IMR-90 (cell line): ENCODE data around the gene CACNA2D3. TPM values are rescaled to one million over a fixed set of nuclear protein-coding genes. Genes with fewer than 3 reads are reported as not detected.

Experiments
- ATAC-seq: fragments of 200-7000 bp; cut with Tn5 transposase; 2 replicates; pipeline ENCODE4 v1.9.1; 2020; ENCODE audit warnings: low read depth, mild to moderate bottlenecking, moderate library complexity
- BruUV-seq: library from RNA; stranded (reverse); fragments of 400-500 nt; replicated peaks from 2 replicates; lab custom pipeline; 2021; lab: Mats Ljungman, UMichigan
- CTCF ChIA-PET: fragments of 300-600 bp; formaldehyde crosslinking; extraction: SDS; loops from one replicate; lab custom pipeline; 2021; ENCODE audit warnings: antibody characterized with exemption; lab: Yijun Ruan, JAX
- POLR2A ChIA-PET: fragments of 300-600 bp; sonication (Branson Sonifier 250); formaldehyde crosslinking; loops from one replicate; lab custom pipeline; 2022; ENCODE audit warnings: antibody characterized with exemption; ENCODE audit not compliant: unreplicated experiment; lab: Charles Lee
- DNase-seq: peaks from one replicate; pipeline ENCODE4 v3.0.0; 2013
- H2AFZ ChIP-seq: replicated peaks from 2 replicates; pipeline ENCODE3; 2013; ENCODE audit warnings: low read length, mild to moderate bottlenecking; ENCODE audit not compliant: poor library complexity
- H2AK5ac ChIP-seq: 2 replicates; pipeline ENCODE4 v1.6.1; 2013; ENCODE audit warnings: low read depth, low read length, inconsistent platforms
- H2AK9ac ChIP-seq: replicated peaks from 2 replicates; pipeline ENCODE3; 2013; ENCODE audit warnings: mild to moderate bottlenecking, low read depth, low read length, moderate library complexity; ENCODE audit not compliant: poor library complexity
- H2BK120ac ChIP-seq: 2 replicates; pipeline ENCODE4 v1.6.1; 2013; ENCODE audit warnings: low read depth, low read length, inconsistent platforms
- H2BK15ac ChIP-seq: 3 replicates; pipeline ENCODE4 v1.6.1; 2013; ENCODE audit warnings: low read depth, low read length, inconsistent platforms
- H2BK20ac ChIP-seq: 2 replicates; pipeline ENCODE4 v1.6.1; 2013; ENCODE audit warnings: low read depth, mild to moderate bottlenecking, inconsistent platforms, low read length, moderate library complexity
- H2BK5ac ChIP-seq: 2 replicates; pipeline ENCODE4 v1.6.1; 2013; ENCODE audit warnings: mild to moderate bottlenecking, low read depth, low read length, inconsistent platforms; ENCODE audit not compliant: poor library complexity, severe bottlenecking
- H3K14ac ChIP-seq: replicated peaks from 2 replicates; pipeline ENCODE4 v1.6.1; 2013; ENCODE audit warnings: low read depth, low read length, inconsistent platforms
- H3K18ac ChIP-seq: 2 replicates; pipeline ENCODE4 v1.6.1; 2013; ENCODE audit warnings: low read depth, low read length, control low read depth
- H3K23ac ChIP-seq: 2 replicates; pipeline ENCODE4 v1.6.1; 2013; ENCODE audit warnings: low read depth, low read length, inconsistent platforms
- H3K27ac ChIP-seq: 2 replicates; pipeline ENCODE4 v1.5.1; 2013; ENCODE audit warnings: mild to moderate bottlenecking, control low read depth, low read length; ENCODE audit not compliant: insufficient read depth
- H3K27me3 ChIP-seq: 2 replicates; pipeline ENCODE4 v1.6.1; 2013; ENCODE audit warnings: low read length; ENCODE audit not compliant: control insufficient read depth, insufficient read depth
- H3K36me3 ChIP-seq: 2 replicates; pipeline ENCODE4 v1.6.1; 2013; ENCODE audit warnings: low read length, mixed read lengths; ENCODE audit not compliant: control insufficient read depth, insufficient read depth
- H3K4ac ChIP-seq: 2 replicates; pipeline ENCODE4 v1.6.1; 2013; ENCODE audit warnings: low read depth, low read length, inconsistent platforms
- H3K4me1 ChIP-seq: 2 replicates; pipeline ENCODE4 v1.6.1; 2013; ENCODE audit warnings: low read length, mixed read lengths; ENCODE audit not compliant: control insufficient read depth, insufficient read depth
- H3K4me2 ChIP-seq: 2 replicates; pipeline ENCODE4 v1.6.1; 2013; ENCODE audit warnings: low read depth, mild to moderate bottlenecking, control low read depth, low read length, moderate library complexity
- H3K4me3 ChIP-seq: 2 replicates; pipeline ENCODE4 v1.5.1; 2013; ENCODE audit warnings: low read depth, mild to moderate bottlenecking, control low read depth, low read length, moderate library complexity; ENCODE audit not compliant: insufficient read depth
- H3K56ac ChIP-seq: 2 replicates; pipeline ENCODE4 v1.6.1; 2013; ENCODE audit warnings: low read length, inconsistent platforms; ENCODE audit not compliant: insufficient read depth; ENCODE audit errors: extremely low read depth
- H3K79me1 ChIP-seq, 2 experiments: 2 replicates each; pipeline ENCODE4 v1.6.1; 2013; ENCODE audit warnings: low read length in 2 of 2, inconsistent platforms in 1 of 2, low read depth in 1 of 2
- H3K9ac ChIP-seq: 2 replicates; pipeline ENCODE4 v1.6.1; 2013; ENCODE audit warnings: low read depth, low read length, control low read depth
- H3K9me1 ChIP-seq: 2 replicates; pipeline ENCODE4 v1.6.1; 2013; ENCODE audit warnings: low read length, inconsistent platforms; ENCODE audit not compliant: insufficient read depth
- H3K9me3 ChIP-seq: 2 replicates; pipeline ENCODE4 v1.6.1; 2013; ENCODE audit warnings: low read length; ENCODE audit not compliant: control insufficient read depth, insufficient read depth
- H4K20me1 ChIP-seq: 2 replicates; pipeline ENCODE4 v1.6.1; 2013; ENCODE audit warnings: low read length, inconsistent platforms; ENCODE audit not compliant: insufficient read depth
- H4K5ac ChIP-seq: 2 replicates; pipeline ENCODE4 v1.6.1; 2013; ENCODE audit warnings: mild to moderate bottlenecking, low read depth, low read length, control low read depth
- H4K8ac ChIP-seq, 2 experiments: 2 replicates each; pipeline ENCODE4 v1.6.1; 2013; ENCODE audit warnings: low read depth in 2 of 2, low read length in 2 of 2, control low read depth in 1 of 2, inconsistent platforms in 1 of 2
- H4K91ac ChIP-seq: 2 replicates; pipeline ENCODE4 v1.6.1; 2013; ENCODE audit warnings: low read depth, low read length, inconsistent platforms; ENCODE audit not compliant: insufficient read depth
- CHD1 ChIP-seq: IDR thresholded peaks from 2 replicates; pipeline ENCODE4 v1.6.1; 2012; ENCODE audit warnings: low read depth, low read length, improper control_type of control experiment
- MXI1 ChIP-seq: IDR thresholded peaks from 2 replicates; pipeline ENCODE4 v1.6.1; 2012; ENCODE audit warnings: low read depth, mild to moderate bottlenecking, low read length, moderate library complexity, borderline replicate concordance
- RFX5 ChIP-seq: IDR thresholded peaks from 2 replicates; pipeline ENCODE4 v1.8.0; 2012; ENCODE audit warnings: low read depth, mild to moderate bottlenecking, low read length, moderate library complexity
- SMC3 ChIP-seq: fragments of 150-350 bp; IDR thresholded peaks from 2 replicates; pipeline ENCODE4 v1.6.1; 2016; ENCODE audit warnings: low read depth, mild to moderate bottlenecking, antibody characterized with exemption, low read length, moderate library complexity
- WGBS, 2 experiments: methylation state at CpG; one replicate each; pipeline versions ENCODE4 v1.1.5 to v1.1.7; 2013; ENCODE audit warnings: missing lambda C conversion rate in 2 of 2; ENCODE audit not compliant: insufficient read length in 1 of 2; ENCODE audit errors: extremely low coverage in 2 of 2; 5-methylcytosine and 5-hydroxymethylcytosine counted together
- dilution Hi-C: fragments of 300-500 bp; cut with HindIII; formaldehyde crosslinking; loops from one replicate; pipeline ENCODE4 v1.14.3; 2018; ENCODE audit warnings: low sequenced_read_pairs; ENCODE audit not compliant: unreplicated experiment
- in situ Hi-C: fragments of 300-500 bp; cut with MboI; formaldehyde crosslinking; loops from 3 replicates; pipeline ENCODE4 v1.14.3; 2019; ENCODE audit warnings: low sequenced_read_pairs, inconsistent platforms, mixed read lengths
- intact Hi-C: fragments of 100-400 bp; cut with micrococcal nuclease; formaldehyde crosslinking; loops from 2 replicates; pipeline ENCODE4 v1.10.0; 2022
- polyA plus RNA-seq, 3 experiments: library from polyadenylated mRNA; depleted of rRNA; stranded (reverse); fragments of >200 nt; gene quantifications; 2 replicates each; pipeline ENCODE4 v1.2.3, GENCODE V29; 2012; ENCODE audit warnings: low replicate concordance in 1 of 3
- total RNA-seq: library from RNA; depleted of rRNA; stranded (reverse); fragments of >200 nt; gene quantifications from 2 replicates; pipeline ENCODE4 v1.2.3, GENCODE V29; 2012
- TF ChIP-seq, protein P1 (sequence below): fragments of 150-350 bp; IDR thresholded peaks from 2 replicates; pipeline ENCODE4 v1.6.1; 2017; ENCODE audit warnings: mild to moderate bottlenecking, antibody characterized with exemption, low read length, low read depth
- TF ChIP-seq, protein P2 (sequence below): conservative IDR thresholded peaks from 2 replicates; pipeline ENCODE4 v1.5.1; 2012; ENCODE audit warnings: mild to moderate bottlenecking, low read depth, low read length, improper control_type of control experiment

Gene CACNA2D3
- total and polyA plus RNA-seq, 2 of the 4 experiments (the other 2 are of a cell fraction), result 0.36 to 0.41 TPM

DNA sequence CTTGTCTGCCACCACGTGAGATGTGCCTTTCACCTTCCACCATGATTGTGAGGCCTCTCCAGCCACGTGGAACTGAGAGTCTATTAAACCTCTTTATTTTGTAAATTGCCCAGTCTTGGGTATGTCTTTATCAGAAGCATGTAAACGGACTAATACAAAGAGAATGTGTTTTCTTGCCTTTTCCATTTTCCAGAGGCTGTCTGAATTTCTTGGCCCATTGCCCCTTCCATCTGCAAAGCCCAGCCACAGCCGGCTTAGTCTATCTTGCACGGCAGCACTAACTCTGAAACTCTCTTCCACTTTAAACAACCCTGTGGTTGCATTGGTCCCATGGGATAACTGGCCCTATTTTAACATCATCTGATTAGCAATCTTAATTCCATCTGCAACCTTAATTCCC lies 590.2 kb downstream of the CACNA2D3 start:
- TF ChIP-seq RFX5, result no peak
- TF ChIP-seq MXI1, result no peak
- TF ChIP-seq, protein P1, sequence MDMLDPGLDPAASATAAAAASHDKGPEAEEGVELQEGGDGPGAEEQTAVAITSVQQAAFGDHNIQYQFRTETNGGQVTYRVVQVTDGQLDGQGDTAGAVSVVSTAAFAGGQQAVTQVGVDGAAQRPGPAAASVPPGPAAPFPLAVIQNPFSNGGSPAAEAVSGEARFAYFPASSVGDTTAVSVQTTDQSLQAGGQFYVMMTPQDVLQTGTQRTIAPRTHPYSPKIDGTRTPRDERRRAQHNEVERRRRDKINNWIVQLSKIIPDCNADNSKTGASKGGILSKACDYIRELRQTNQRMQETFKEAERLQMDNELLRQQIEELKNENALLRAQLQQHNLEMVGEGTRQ, result no peak
- TF ChIP-seq, protein P2, sequence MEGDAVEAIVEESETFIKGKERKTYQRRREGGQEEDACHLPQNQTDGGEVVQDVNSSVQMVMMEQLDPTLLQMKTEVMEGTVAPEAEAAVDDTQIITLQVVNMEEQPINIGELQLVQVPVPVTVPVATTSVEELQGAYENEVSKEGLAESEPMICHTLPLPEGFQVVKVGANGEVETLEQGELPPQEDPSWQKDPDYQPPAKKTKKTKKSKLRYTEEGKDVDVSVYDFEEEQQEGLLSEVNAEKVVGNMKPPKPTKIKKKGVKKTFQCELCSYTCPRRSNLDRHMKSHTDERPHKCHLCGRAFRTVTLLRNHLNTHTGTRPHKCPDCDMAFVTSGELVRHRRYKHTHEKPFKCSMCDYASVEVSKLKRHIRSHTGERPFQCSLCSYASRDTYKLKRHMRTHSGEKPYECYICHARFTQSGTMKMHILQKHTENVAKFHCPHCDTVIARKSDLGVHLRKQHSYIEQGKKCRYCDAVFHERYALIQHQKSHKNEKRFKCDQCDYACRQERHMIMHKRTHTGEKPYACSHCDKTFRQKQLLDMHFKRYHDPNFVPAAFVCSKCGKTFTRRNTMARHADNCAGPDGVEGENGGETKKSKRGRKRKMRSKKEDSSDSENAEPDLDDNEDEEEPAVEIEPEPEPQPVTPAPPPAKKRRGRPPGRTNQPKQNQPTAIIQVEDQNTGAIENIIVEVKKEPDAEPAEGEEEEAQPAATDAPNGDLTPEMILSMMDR, result no peak
- no peak for TF ChIP-seq CHD1
- no peak for TF ChIP-seq SMC3
- Histone ChIP-seq H3K79me1 (no peaks in the 10 kb centered on the region), H3K36me3 (no peaks in the 10 kb centered on the region), H2BK20ac (no peak overlapping the region), H2AK5ac (no peak overlapping the region), H3K4ac (no peak overlapping the region), H4K5ac (no peak overlapping the region), H3K9ac (no peak overlapping the region), H3K9me1 (peaks cover 2% of the 10 kb centered on the region; the same call in 1 of the 2 replicates), H2BK15ac (no peak overlapping the region), H3K14ac (no peak overlapping the region), H3K27me3 (no peaks in the 10 kb centered on the region), H2AFZ (no peak overlapping the region), H2BK5ac (no peak overlapping the region), H3K23ac (no peak overlapping the region), H2BK120ac (no peak overlapping the region), H4K8ac (no peak overlapping the region), H3K9me3 (no peaks in the 10 kb centered on the region), H3K18ac (no peak overlapping the region), H3K4me3 (no peak overlapping the region), H4K91ac (no peak overlapping the region), H4K20me1 (no peaks in the 10 kb centered on the region), H3K4me2 (no peak overlapping the region), H2AK9ac (no peak overlapping the region), H3K56ac (no peak overlapping the region), H3K27ac (no peak overlapping the region), H3K4me1 (no peaks in the 10 kb centered on the region)
- in situ Hi-C loops, result no loop called here
- intact Hi-C loops, result no loop called here
- DNase-seq (no peak), ATAC-seq (no peak; the same call in 1 of the 2 replicates)
- 14% methylated on average over 1 of the region's 5 CpGs; no CpG with 5 or more reads in 1 of the 2 experiments for WGBS, 2 experiments
- BruUV-seq, result no TSS peak
- dilution Hi-C loops, result no loop called here
- ChIA-PET CTCF (no interaction called here), POLR2A (no interaction called here)
